BE2C (cell line): ENCODE measurements around the gene ARHGAP44.

Experiments
- DNase-seq: peaks from one replicate; pipeline ENCODE4 v3.0.0-alpha.2; 2020
- H3K27me3 ChIP-seq: fragments of 250-450 bp; sonication (Bioruptor Pico); 2 replicates; pipeline ENCODE4 v1.5.1; 2020; ENCODE audit warnings: mild to moderate bottlenecking
- H3K36me3 ChIP-seq: fragments of 250-450 bp; sonication (Bioruptor Pico); 2 replicates; pipeline ENCODE4 v1.5.1; 2020; ENCODE audit warnings: mild to moderate bottlenecking
- H3K4me1 ChIP-seq: fragments of 250-450 bp; sonication (Bioruptor Pico); 2 replicates; pipeline ENCODE4 v1.5.1; 2020
- H3K4me3 ChIP-seq: 2 replicates; pipeline ENCODE4 v1.5.1; 2011; ENCODE audit warnings: low read depth, low read length
- H3K9me3 ChIP-seq: fragments of 250-450 bp; sonication (Bioruptor Pico); 2 replicates; pipeline ENCODE4 v1.5.1; 2020
- CTCF ChIP-seq: IDR thresholded peaks from 2 replicates; pipeline ENCODE4 v1.5.1; 2012; ENCODE audit warnings: mild to moderate bottlenecking, low read depth, low read length

Gene ARHGAP44

GRCh38 chr17:13030459-13031300 is 241.4 kb downstream of the ARHGAP44 start:
- Histone ChIP-seq H3K36me3 (no peaks in the 10 kb centered on the region), H3K27me3 (no peaks in the 10 kb centered on the region)
- peak; percentile 16 for DNase-seq

GRCh38 chr17:13031718-13032350 is 242.5 kb downstream of the ARHGAP44 start:
- Histone ChIP-seq H3K27me3 (no peaks in the 10 kb centered on the region), H3K36me3 (no peaks in the 10 kb centered on the region), H3K4me3 (no peak overlapping the region), H3K4me1 (no peaks in the 10 kb centered on the region), H3K9me3 (no peaks in the 10 kb centered on the region)
- peak; percentile 37 for DNase-seq
- peak; percentile 76 for TF ChIP-seq CTCF

More at GRCh38 chr17:13030459-13031300, 241.4 kb downstream of the ARHGAP44 start:
- Histone ChIP-seq H3K4me3 (no peak overlapping the region), H3K9me3 (no peaks in the 10 kb centered on the region), H3K4me1 (no peaks in the 10 kb centered on the region)
- peak; percentile 65 for TF ChIP-seq CTCF

GRCh38 chr17:13035420-13035819 is 246.1 kb downstream of the ARHGAP44 start:
- no peaks in the 10 kb centered on the region for H3K9me3 ChIP-seq
- no peak for DNase-seq
- H3K27me3 ChIP-seq, result no peaks in the 10 kb centered on the region
- H3K36me3 ChIP-seq, result no peaks in the 10 kb centered on the region
- no peak for TF ChIP-seq CTCF
- no peaks in the 10 kb centered on the region for H3K4me1 ChIP-seq
- no peak overlapping the region for H3K4me3 ChIP-seq

GRCh38 chr17:13036751-13037150 is 247.5 kb downstream of the ARHGAP44 start:
- no peak for TF ChIP-seq CTCF
- no peak for DNase-seq
- no peaks in the 10 kb centered on the region for H3K4me1 ChIP-seq
- H3K27me3 ChIP-seq, result no peaks in the 10 kb centered on the region
- no peaks in the 10 kb centered on the region for H3K9me3 ChIP-seq
- H3K36me3 ChIP-seq, result no peaks in the 10 kb centered on the region
- H3K4me3 ChIP-seq, result no peak overlapping the region

GRCh38 chr17:13038931-13039665 is 249.8 kb downstream of the ARHGAP44 start:
- Histone ChIP-seq H3K9me3 (no peaks in the 10 kb centered on the region), H3K4me1 (no peaks in the 10 kb centered on the region), H3K36me3 (no peaks in the 10 kb centered on the region), H3K4me3 (no peak overlapping the region), H3K27me3 (no peaks in the 10 kb centered on the region)
- DNase-seq, result no peak
- TF ChIP-seq CTCF, result no peak
